ENCODE data around the gene BRWD1. TPM values are rescaled to one million over a fixed set of nuclear protein-coding genes. Genes with fewer than 3 reads are reported as not detected.
A peak's percentile ranks its signal among the peaks of the same experiment; 100 is the strongest.

Gene BRWD1
- total RNA-seq, 1 experiment from 2014 or later, result 53.3 TPM

DNA sequence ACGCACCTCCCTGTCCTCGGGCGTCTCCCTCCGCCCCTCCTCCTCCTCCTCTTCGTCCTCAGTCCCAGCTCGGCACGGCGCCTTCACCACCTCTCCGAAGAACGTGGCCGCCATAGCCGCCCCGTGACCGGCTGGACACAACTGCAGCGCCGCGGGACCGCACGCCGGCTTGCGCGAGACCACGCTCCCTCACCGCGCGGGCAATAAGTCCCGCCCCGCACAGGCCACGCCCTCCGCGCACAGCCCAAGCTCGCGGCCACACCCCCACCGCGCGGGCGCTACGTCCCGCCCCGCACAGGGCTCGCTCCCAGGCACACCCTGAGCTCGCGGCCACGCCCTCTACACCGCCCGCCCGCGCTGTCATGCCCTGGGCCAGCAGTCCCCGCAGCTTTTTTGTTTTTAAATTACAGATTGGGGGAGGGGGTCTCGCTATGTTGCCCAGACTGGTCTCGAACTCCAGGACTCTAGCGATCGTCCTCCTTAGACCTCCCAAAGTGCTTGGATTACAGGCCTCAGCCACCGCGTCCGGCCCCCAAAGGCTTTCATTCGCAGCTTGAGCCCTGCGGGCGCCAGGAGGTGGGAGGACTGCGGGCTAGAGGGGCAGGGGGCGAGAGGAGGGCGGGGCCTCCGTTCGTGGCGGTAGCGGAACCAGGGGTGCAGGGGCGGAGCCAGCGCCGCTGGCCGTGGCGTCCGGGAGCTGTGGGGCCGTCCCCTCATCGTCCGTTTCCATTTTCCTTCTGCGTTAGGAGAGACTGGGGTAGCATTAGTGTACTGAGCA, 130.0 kb downstream of the BRWD1 start, which contains the start of gene PSMG1 (continued):
- TF ChIP-seq, protein P1, sequence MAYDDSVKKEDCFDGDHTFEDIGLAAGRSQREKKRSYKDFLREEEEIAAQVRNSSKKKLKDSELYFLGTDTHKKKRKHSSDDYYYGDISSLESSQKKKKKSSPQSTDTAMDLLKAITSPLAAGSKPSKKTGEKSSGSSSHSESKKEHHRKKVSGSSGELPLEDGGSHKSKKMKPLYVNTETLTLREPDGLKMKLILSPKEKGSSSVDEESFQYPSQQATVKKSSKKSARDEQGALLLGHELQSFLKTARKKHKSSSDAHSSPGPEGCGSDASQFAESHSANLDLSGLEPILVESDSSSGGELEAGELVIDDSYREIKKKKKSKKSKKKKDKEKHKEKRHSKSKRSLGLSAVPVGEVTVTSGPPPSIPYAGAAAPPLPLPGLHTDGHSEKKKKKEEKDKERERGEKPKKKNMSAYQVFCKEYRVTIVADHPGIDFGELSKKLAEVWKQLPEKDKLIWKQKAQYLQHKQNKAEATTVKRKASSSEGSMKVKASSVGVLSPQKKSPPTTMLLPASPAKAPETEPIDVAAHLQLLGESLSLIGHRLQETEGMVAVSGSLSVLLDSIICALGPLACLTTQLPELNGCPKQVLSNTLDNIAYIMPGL (CRISPR knock-in tag; IDR thresholded peaks at IDR 0.05), result peak; percentile 81
- TF ChIP-seq, protein P2, sequence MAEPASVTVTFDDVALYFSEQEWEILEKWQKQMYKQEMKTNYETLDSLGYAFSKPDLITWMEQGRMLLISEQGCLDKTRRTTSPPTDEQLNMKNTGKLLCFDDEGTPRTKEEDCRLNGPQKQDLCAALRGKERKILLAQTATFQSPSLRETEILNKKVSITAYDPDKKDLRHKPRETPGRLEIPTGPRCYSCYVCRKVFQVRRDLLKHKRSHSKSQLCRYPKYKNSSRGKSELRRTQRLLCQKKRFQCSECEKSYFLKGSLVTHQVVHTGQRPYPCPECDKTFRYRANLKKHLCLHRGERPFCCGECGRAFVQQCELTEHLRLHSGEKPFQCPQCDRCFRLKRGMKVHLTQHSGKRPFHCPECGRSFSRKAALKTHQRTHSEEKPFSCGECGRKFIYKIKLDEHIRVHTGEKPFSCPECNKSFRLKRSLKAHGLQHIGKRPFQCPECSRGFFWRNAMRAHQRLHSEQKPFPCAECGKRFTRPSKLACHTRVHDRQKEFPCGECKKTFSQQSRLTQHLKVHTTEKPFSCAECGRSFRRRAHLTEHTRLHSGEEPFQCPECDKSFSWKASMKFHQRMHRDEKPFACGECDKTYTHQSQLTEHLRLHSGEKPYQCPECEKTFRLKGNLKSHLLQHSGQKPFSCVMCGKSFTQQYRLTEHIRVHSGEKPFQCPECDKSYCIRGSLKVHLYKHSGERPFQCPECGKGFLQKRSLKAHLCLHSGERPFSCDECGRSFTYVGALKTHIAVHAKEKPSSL (CRISPR knock-in tag; conservative IDR thresholded peaks at IDR 0.05), result 0 out of 2 replicates have a peak, but pooled peaks have one; percentile 43
- TF ChIP-seq MYBL2 (CRISPR knock-in tag; IDR thresholded peaks at IDR 0.05), result peak; percentile 64; the same call in 1 of the 2 replicates

DNA sequence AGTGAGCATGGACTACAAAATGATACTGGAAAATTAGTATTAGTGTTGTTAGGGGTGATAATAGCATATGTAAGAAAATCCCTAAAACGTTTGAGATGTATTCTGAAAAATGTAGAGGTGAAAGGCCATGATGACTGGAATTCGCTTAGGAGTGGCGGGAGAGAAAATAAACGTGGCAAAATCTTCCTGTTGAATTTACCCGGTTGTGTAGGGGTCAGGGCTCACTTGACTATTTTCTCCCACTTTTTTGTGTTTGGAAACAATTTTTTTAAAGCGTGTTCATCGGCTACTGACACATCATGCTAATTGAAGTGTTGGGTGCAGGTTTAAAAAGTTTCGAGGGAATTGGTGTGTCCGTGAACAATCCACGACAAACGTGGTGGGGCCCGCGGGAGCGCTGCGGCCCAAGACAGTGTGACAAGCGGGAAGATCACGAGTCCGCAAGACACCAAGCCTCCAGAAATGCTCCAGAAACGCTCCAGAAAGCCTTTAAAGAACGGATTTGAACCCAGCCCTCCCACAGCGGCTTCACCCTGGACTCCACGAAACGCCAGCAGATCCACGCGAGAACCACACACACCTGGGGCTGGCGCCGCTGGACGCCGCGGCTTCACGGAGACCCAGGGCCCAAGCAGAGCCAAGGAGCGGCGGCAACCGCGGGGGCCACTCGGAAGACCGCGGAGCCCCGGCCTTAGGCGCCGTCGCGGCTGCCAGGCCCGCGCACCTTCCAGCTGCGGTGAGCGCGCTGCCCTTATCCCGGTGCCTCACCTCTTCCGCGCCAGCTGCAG, 130.8 kb downstream of the BRWD1 start:
- no peaks in the 10 kb centered on the region for H3K9me3 Mint-ChIP-seq
- TF ChIP-seq RELA (CRISPR knock-in tag; IDR thresholded peaks at IDR 0.05; ENCODE audit: borderline replicate concordance) (peak; percentile 77), ESRRA (CRISPR knock-in tag; IDR thresholded peaks at IDR 0.05; ENCODE audit: borderline replicate concordance) (peak; percentile 7; the same call in 1 of the 2 replicates)
- TF ChIP-seq, protein P2 (CRISPR knock-in tag; conservative IDR thresholded peaks at IDR 0.05), result no peak

DNA sequence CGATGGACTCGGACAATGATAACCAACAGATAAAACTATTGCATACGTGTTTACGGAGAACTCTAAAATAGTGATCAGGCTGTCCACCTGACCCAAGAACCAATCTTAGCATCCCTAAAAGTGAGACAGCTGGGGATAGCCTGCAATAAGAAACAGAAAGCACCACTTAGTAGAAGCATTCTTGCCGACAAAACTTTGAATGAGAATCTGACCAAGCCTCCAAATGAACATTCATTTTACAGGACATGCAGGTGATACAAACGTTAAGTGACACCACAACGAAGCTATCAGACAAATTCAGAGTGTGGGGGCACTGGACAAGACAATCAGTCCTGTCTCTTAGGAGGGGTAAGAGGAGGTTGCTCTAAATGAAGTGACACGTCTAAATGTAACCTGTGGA, 131.4 kb downstream of the BRWD1 start:
- H3K4me1 Mint-ChIP-seq, result peaks cover 35% of the 10 kb centered on the region
- H3K4me3 Mint-ChIP-seq, result peak overlapping the region; percentile 92
- DNase-seq (ENCODE audit: low spot score) (no peak), ATAC-seq (no peak)
- H3K27ac Mint-ChIP-seq, result no peak overlapping the region
- ChIA-PET CTCF (no interaction called here), POLR2A (no interaction called here)
- no peaks in the 10 kb centered on the region for H3K9me3 Mint-ChIP-seq
- H3K27me3 Mint-ChIP-seq (ENCODE audit: low read depth), result no peaks in the 10 kb centered on the region
- TF ChIP-seq GTF2I (CRISPR knock-in tag; conservative IDR thresholded peaks at IDR 0.05), result no peak
- TF ChIP-seq, protein P1 (CRISPR knock-in tag; IDR thresholded peaks at IDR 0.05), result no peak
- TF ChIP-seq ZNF232 (CRISPR knock-in tag; IDR thresholded peaks at IDR 0.05), result no peak
- no peak for TF ChIP-seq ZNF317 (CRISPR knock-in tag; IDR thresholded peaks at IDR 0.05; ENCODE audit: borderline replicate concordance, low read depth)
- no peak for TF ChIP-seq FOXJ3 (CRISPR knock-in tag; IDR thresholded peaks at IDR 0.05; ENCODE audit: borderline replicate concordance)
- no peak for TF ChIP-seq ZNF423 (CRISPR knock-in tag; IDR thresholded peaks at IDR 0.05)
- no peak for TF ChIP-seq ZNF416 (CRISPR knock-in tag; IDR thresholded peaks at IDR 0.05)
- no peak for TF ChIP-seq ZNF219 (CRISPR knock-in tag; IDR thresholded peaks at IDR 0.05; ENCODE audit: borderline replicate concordance)
- TF ChIP-seq, protein P3, sequence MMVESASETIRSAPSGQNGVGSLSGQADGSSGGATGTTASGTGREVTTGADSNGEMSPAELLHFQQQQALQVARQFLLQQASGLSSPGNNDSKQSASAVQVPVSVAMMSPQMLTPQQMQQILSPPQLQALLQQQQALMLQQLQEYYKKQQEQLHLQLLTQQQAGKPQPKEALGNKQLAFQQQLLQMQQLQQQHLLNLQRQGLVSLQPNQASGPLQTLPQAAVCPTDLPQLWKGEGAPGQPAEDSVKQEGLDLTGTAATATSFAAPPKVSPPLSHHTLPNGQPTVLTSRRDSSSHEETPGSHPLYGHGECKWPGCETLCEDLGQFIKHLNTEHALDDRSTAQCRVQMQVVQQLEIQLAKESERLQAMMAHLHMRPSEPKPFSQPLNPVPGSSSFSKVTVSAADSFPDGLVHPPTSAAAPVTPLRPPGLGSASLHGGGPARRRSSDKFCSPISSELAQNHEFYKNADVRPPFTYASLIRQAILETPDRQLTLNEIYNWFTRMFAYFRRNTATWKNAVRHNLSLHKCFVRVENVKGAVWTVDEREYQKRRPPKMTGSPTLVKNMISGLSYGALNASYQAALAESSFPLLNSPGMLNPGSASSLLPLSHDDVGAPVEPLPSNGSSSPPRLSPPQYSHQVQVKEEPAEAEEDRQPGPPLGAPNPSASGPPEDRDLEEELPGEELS (CRISPR knock-in tag; IDR thresholded peaks at IDR 0.05), result no peak
- TF ChIP-seq, protein P4, sequence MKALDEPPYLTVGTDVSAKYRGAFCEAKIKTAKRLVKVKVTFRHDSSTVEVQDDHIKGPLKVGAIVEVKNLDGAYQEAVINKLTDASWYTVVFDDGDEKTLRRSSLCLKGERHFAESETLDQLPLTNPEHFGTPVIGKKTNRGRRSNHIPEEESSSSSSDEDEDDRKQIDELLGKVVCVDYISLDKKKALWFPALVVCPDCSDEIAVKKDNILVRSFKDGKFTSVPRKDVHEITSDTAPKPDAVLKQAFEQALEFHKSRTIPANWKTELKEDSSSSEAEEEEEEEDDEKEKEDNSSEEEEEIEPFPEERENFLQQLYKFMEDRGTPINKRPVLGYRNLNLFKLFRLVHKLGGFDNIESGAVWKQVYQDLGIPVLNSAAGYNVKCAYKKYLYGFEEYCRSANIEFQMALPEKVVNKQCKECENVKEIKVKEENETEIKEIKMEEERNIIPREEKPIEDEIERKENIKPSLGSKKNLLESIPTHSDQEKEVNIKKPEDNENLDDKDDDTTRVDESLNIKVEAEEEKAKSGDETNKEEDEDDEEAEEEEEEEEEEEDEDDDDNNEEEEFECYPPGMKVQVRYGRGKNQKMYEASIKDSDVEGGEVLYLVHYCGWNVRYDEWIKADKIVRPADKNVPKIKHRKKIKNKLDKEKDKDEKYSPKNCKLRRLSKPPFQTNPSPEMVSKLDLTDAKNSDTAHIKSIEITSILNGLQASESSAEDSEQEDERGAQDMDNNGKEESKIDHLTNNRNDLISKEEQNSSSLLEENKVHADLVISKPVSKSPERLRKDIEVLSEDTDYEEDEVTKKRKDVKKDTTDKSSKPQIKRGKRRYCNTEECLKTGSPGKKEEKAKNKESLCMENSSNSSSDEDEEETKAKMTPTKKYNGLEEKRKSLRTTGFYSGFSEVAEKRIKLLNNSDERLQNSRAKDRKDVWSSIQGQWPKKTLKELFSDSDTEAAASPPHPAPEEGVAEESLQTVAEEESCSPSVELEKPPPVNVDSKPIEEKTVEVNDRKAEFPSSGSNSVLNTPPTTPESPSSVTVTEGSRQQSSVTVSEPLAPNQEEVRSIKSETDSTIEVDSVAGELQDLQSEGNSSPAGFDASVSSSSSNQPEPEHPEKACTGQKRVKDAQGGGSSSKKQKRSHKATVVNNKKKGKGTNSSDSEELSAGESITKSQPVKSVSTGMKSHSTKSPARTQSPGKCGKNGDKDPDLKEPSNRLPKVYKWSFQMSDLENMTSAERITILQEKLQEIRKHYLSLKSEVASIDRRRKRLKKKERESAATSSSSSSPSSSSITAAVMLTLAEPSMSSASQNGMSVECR (CRISPR knock-in tag; IDR thresholded peaks at IDR 0.05; ENCODE audit: borderline replicate concordance), result no peak
- H3K36me3 Mint-ChIP-seq, result peaks cover 24% of the 10 kb centered on the region

More for the DNA sequence above, 130.8 kb downstream of the BRWD1 start:
- ChIA-PET POLR2A (interaction anchor here (0.9 to 2.2 kb wide), 5 partner anchors 26 to 377 kb away, joined by 3 to 11 read pairs (median 5); partner anchors contain the start of genes ETS2 and HMGN1), CTCF (interaction anchor here (0.9 to 1.4 kb wide), 7 partner anchors 11 to 278 kb away, joined by 3 to 9 read pairs (median 3); no protein-coding TSS in a partner anchor)
- H3K27ac Mint-ChIP-seq, result peak overlapping the region; percentile 93
- ATAC-seq, result peak; percentile 23
- H3K4me1 Mint-ChIP-seq, result peaks cover 35% of the 10 kb centered on the region
- peaks cover 24% of the 10 kb centered on the region for H3K36me3 Mint-ChIP-seq
- DNase-seq (ENCODE audit: low spot score), result no peak
- no peaks in the 10 kb centered on the region for H3K27me3 Mint-ChIP-seq (ENCODE audit: low read depth)
- H3K4me3 Mint-ChIP-seq, result peak overlapping the region; percentile 92

Measured in WTC11 (cell line).